Naive B cell (primary cell): ENCODE data around the gene CDKN1A. TPM values are rescaled to one million over a fixed set of nuclear protein-coding genes. Genes with fewer than 3 reads are reported as not detected.
A peak's percentile ranks its signal among the peaks of the same experiment; 100 is the strongest.
"Not testable (repeated sequence)": the region's sequence is repeated elsewhere in the genome, so short reads cannot be mapped to it uniquely, and the experiment has no call there.

Experiments used
- ATAC-seq, 2 donors: fragments of 150-1000 bp; cut with Tn5 transposase; 2 replicates each; pipeline ENCODE4 v1.10.0; 2021; ENCODE audit warnings: low read depth in 2 of 2, mild to moderate bottlenecking in 2 of 2, moderate library complexity in 2 of 2
- DNase-seq: peaks from one replicate; pipeline ENCODE4 v3.0.0; 2022
- H3K27ac Mint-ChIP-seq, 6 donors: one replicate each; pipeline ENCODE4 v1.8.0; 2020 to 2022; ENCODE audit warnings: mild to moderate bottlenecking in 6 of 6, mixed read lengths in 6 of 6, moderate library complexity in 5 of 6, inconsistent platforms in 2 of 6
- H3K27me3 Mint-ChIP-seq, 3 donors: one replicate each; pipeline ENCODE4 v1.8.0; 2021 to 2022; ENCODE audit warnings: mixed read lengths in 3 of 3, mild to moderate bottlenecking in 1 of 3
- H3K36me3 Mint-ChIP-seq, 2 donors: one replicate each; pipeline ENCODE4 v1.8.0; 2020 to 2022; ENCODE audit warnings: mixed read lengths in 2 of 2, inconsistent platforms in 1 of 2, mild to moderate bottlenecking in 1 of 2
- H3K4me1 Mint-ChIP-seq, 3 donors: one replicate each; pipeline ENCODE4 v1.8.0; 2020 to 2022; ENCODE audit warnings: mixed read lengths in 3 of 3, inconsistent platforms in 1 of 3, mild to moderate bottlenecking in 1 of 3, moderate library complexity in 1 of 3
- H3K4me3 Mint-ChIP-seq, 8 donors: one replicate each; pipeline ENCODE4 v1.8.0; 2020 to 2022; ENCODE audit warnings: mild to moderate bottlenecking in 8 of 8, mixed read lengths in 8 of 8, moderate library complexity in 8 of 8, inconsistent platforms in 2 of 8
- H3K9me3 Mint-ChIP-seq, 7 donors: one replicate each; pipeline ENCODE4 v1.8.0; 2020 to 2022; ENCODE audit warnings: mixed read lengths in 7 of 7, mild to moderate bottlenecking in 5 of 7, inconsistent platforms in 2 of 7, moderate library complexity in 1 of 7
- polyA plus RNA-seq, 6 donors: library from polyadenylated mRNA; unstranded; fragments of 300-500 nt; fragmentation: Illumina TruSeq; gene quantifications; one replicate each; pipeline ENCODE4 v1.2.3, GENCODE V29; 2021; ENCODE audit warnings: low read depth in 6 of 6

Gene CDKN1A
- polyA plus RNA-seq, 6 donors from 2014 or later, result 22.9 to 89.9 (median 48.2) TPM

GRCh38 chr6:36715469-36715868 lies 37.0 kb downstream of the CDKN1A start:
- Mint-ChIP-seq H3K9me3 (peaks cover 0 to 4% (median 0%) of the 10 kb centered on the region in 7 donors), H3K27me3 (peaks cover 0 to 7% (median 0%) of the 10 kb centered on the region in 3 donors), H3K36me3 (no peaks in the 10 kb centered on the region), H3K4me1 (peaks cover 10 to 20% (median 13%) of the 10 kb centered on the region in 3 donors), H3K27ac (no peak overlapping the region), H3K4me3 (no peak overlapping the region)
- no peak for DNase-seq
- ATAC-seq, result no peak

- H3K4me3 Mint-ChIP-seq, result no peak overlapping the region
- H3K27ac Mint-ChIP-seq, result no peak overlapping the region
- no peaks in the 10 kb centered on the region for H3K36me3 Mint-ChIP-seq
- H3K9me3 Mint-ChIP-seq, result peaks cover 0 to 4% (median 0%) of the 10 kb centered on the region in 7 donors
- peaks cover 0 to 7% (median 0%) of the 10 kb centered on the region in 3 donors for H3K27me3 Mint-ChIP-seq
- DNase-seq (no peak), ATAC-seq (no peak)
- peaks cover 14 to 26% (median 20%) of the 10 kb centered on the region in 3 donors for H3K4me1 Mint-ChIP-seq
Observed at GRCh38 chr6:36716476-36717093, 38.1 kb downstream of the CDKN1A start.

- Mint-ChIP-seq H3K27me3 (peaks cover 0 to 7% (median 0%) of the 10 kb centered on the region in 3 donors), H3K4me1 (peaks cover 14 to 27% (median 23%) of the 10 kb centered on the region in 3 donors), H3K4me3 (no peak overlapping the region), H3K36me3 (no peaks in the 10 kb centered on the region), H3K27ac (no peak overlapping the region), H3K9me3 (peaks cover 0 to 4% (median 0%) of the 10 kb centered on the region in 7 donors)
- ATAC-seq (no peak), DNase-seq (no peak)
Observed at GRCh38 chr6:36717231-36717825, 38.8 kb downstream of the CDKN1A start.

- peaks cover 0 to 4% (median 0%) of the 10 kb centered on the region in 7 donors for H3K9me3 Mint-ChIP-seq
Observed at GRCh38 chr6:36717871-36718540, 39.5 kb downstream of the CDKN1A start.

GRCh38 chr6:36718560-36718959 lies 40.0 kb downstream of the CDKN1A start:
- Mint-ChIP-seq H3K27ac (peak overlapping the region in 3 of 6 donors; percentile 20 to 78 (median 51)), H3K9me3 (peaks cover 0 to 4% (median 0%) of the 10 kb centered on the region in 7 donors), H3K4me1 (peaks cover 14 to 30% (median 23%) of the 10 kb centered on the region in 3 donors), H3K27me3 (peaks cover 0 to 7% (median 0%) of the 10 kb centered on the region in 3 donors), H3K4me3 (no peak overlapping the region), H3K36me3 (no peaks in the 10 kb centered on the region)
- DNase-seq, result no peak
- no peak for ATAC-seq

More at GRCh38 chr6:36717871-36718540, 39.5 kb downstream of the CDKN1A start:
- ATAC-seq, result no peak
- Mint-ChIP-seq H3K27me3 (peaks cover 0 to 7% (median 0%) of the 10 kb centered on the region in 3 donors), H3K27ac (peak overlapping the region in 2 of 6 donors; percentile 51 to 78), H3K4me3 (no peak overlapping the region), H3K4me1 (peaks cover 14 to 30% (median 23%) of the 10 kb centered on the region in 3 donors), H3K36me3 (no peaks in the 10 kb centered on the region)
- no peak for DNase-seq

GRCh38 chr6:36719126-36719525 lies 40.6 kb downstream of the CDKN1A start:
- no peak overlapping the region for H3K4me3 Mint-ChIP-seq
- peak overlapping the region in 4 of 6 donors; percentile 41 to 81 (median 52) for H3K27ac Mint-ChIP-seq
- peaks cover 0 to 4% (median 0%) of the 10 kb centered on the region in 7 donors for H3K9me3 Mint-ChIP-seq
- peaks cover 0 to 7% (median 0%) of the 10 kb centered on the region in 3 donors for H3K27me3 Mint-ChIP-seq
- H3K36me3 Mint-ChIP-seq, result no peaks in the 10 kb centered on the region
- peaks cover 14 to 31% (median 24%) of the 10 kb centered on the region in 3 donors for H3K4me1 Mint-ChIP-seq
- DNase-seq (no peak), ATAC-seq (no peak)

GRCh38 chr6:36720251-36721141 lies 42.0 kb downstream of the CDKN1A start:
- Mint-ChIP-seq H3K4me3 (peak overlapping the region in 1 of 8 donors; percentile 6), H3K27ac (peak overlapping the region in 4 of 6 donors; percentile 5 to 92 (median 43))
- peak; percentile 50 to 67 for ATAC-seq

GRCh38 chr6:36721369-36722140 lies 43.0 kb downstream of the CDKN1A start:
- Mint-ChIP-seq H3K36me3 (no peaks in the 10 kb centered on the region), H3K4me1 (peaks cover 33 to 55% (median 48%) of the 10 kb centered on the region in 3 donors), H3K9me3 (peaks cover 0 to 4% (median 0%) of the 10 kb centered on the region in 7 donors)

More at GRCh38 chr6:36720251-36721141, 42.0 kb downstream of the CDKN1A start:
- Mint-ChIP-seq H3K36me3 (no peaks in the 10 kb centered on the region), H3K9me3 (peaks cover 0 to 4% (median 0%) of the 10 kb centered on the region in 7 donors), H3K4me1 (peaks cover 27 to 44% (median 38%) of the 10 kb centered on the region in 3 donors), H3K27me3 (peaks cover 0 to 7% (median 0%) of the 10 kb centered on the region in 3 donors)
- DNase-seq, result no peak

GRCh38 chr6:36722365-36722764 lies 43.9 kb downstream of the CDKN1A start:
- peaks cover 0 to 5% (median 0%) of the 10 kb centered on the region in 3 donors for H3K27me3 Mint-ChIP-seq
- ATAC-seq (no peak), DNase-seq (no peak)
- H3K36me3 Mint-ChIP-seq, result no peaks in the 10 kb centered on the region
- H3K9me3 Mint-ChIP-seq, result peaks cover 0 to 4% (median 0%) of the 10 kb centered on the region in 7 donors
- H3K4me3 Mint-ChIP-seq, result no peak overlapping the region
- H3K27ac Mint-ChIP-seq, result peak overlapping the region in 2 of 6 donors; percentile 46 to 51
- peaks cover 33 to 60% (median 57%) of the 10 kb centered on the region in 3 donors for H3K4me1 Mint-ChIP-seq

More at GRCh38 chr6:36721369-36722140, 43.0 kb downstream of the CDKN1A start:
- Mint-ChIP-seq H3K4me3 (no peak overlapping the region), H3K27me3 (peaks cover 0 to 7% (median 0%) of the 10 kb centered on the region in 3 donors), H3K27ac (peak overlapping the region in 1 of 6 donors; percentile 74)
- DNase-seq, result no peak
- no peak for ATAC-seq

GRCh38 chr6:36722879-36723278 lies 44.4 kb downstream of the CDKN1A start:
- Mint-ChIP-seq H3K9me3 (peaks cover 0 to 4% (median 0%) of the 10 kb centered on the region in 7 donors), H3K27ac (no peak overlapping the region), H3K4me3 (no peak overlapping the region), H3K27me3 (no peaks in the 10 kb centered on the region), H3K36me3 (peaks cover 0 to 3% of the 10 kb centered on the region in 2 donors), H3K4me1 (peaks cover 37 to 62% (median 61%) of the 10 kb centered on the region in 3 donors)
- no peak for DNase-seq
- ATAC-seq, result no peak

- not testable (repeated sequence) for H3K27me3 Mint-ChIP-seq, DNase-seq, H3K36me3 Mint-ChIP-seq, H3K4me3 Mint-ChIP-seq, ATAC-seq, H3K9me3 Mint-ChIP-seq
- Mint-ChIP-seq H3K4me1 (peaks cover 45 to 70% (median 70%) of the 10 kb centered on the region in 3 donors), H3K27ac (peak overlapping the region in 1 of 6 donors; percentile 63)
Observed at GRCh38 chr6:36723992-36724391, 45.5 kb downstream of the CDKN1A start.
